Activated CD8-positive, alpha-beta memory T cell treated with anti-CD3 and anti-CD28 coated beads, Interleukin-2, amount 50 U/mL, for 4 hours (primary cell): ENCODE measurements around the gene TCP10L.
A peak's percentile ranks its signal among the peaks of the same experiment; 100 is the strongest.
"Not testable (repeated sequence)": the region's sequence is repeated elsewhere in the genome, so short reads cannot be mapped to it uniquely, and the experiment has no call there.

Experiments used
- DNase-seq: peaks from one replicate; pipeline ENCODE4 v3.0.0-alpha.2; 2020

The TCP10L gene

GRCh38 chr21:32584472-32584871, 851 bp downstream of the TCP10L start:
- DNase-seq: no peak

- DNase-seq: no peak
Measured at GRCh38 chr21:32581732-32582131, 3.6 kb downstream of the TCP10L start.

- DNase-seq: no peak
Measured at GRCh38 chr21:32580949-32581348, 4.4 kb downstream of the TCP10L start.

GRCh38 chr21:32578107-32578691, 7.1 kb downstream of the TCP10L start:
- no peak for DNase-seq

GRCh38 chr21:32576011-32576410, 9.3 kb downstream of the TCP10L start:
- DNase-seq: no peak

GRCh38 chr21:32574946-32575925, 10.1 kb downstream of the TCP10L start:
- DNase-seq: no peak

GRCh38 chr21:32572574-32573420, 12.5 kb downstream of the TCP10L start:
- DNase-seq: no peak

GRCh38 chr21:32570456-32570855, 14.9 kb downstream of the TCP10L start:
- DNase-seq: no peak

- DNase-seq: peak; percentile 78
Measured at GRCh38 chr21:32569261-32570230, 15.8 kb downstream of the TCP10L start.

GRCh38 chr21:32567626-32568025, 17.7 kb downstream of the TCP10L start:
- DNase-seq: no peak

GRCh38 chr21:32566741-32567389, 18.5 kb downstream of the TCP10L start:
- no peak for DNase-seq

GRCh38 chr21:32565856-32566465, 19.4 kb downstream of the TCP10L start:
- no peak for DNase-seq

GRCh38 chr21:32562915-32563314, 22.4 kb downstream of the TCP10L start:
- DNase-seq: no peak

GRCh38 chr21:32562426-32562825, 22.9 kb downstream of the TCP10L start:
- peak; percentile 33 for DNase-seq

GRCh38 chr21:32561476-32561875, 23.8 kb downstream of the TCP10L start:
- not testable (repeated sequence) for DNase-seq

GRCh38 chr21:32560896-32561295, 24.4 kb downstream of the TCP10L start:
- no peak for DNase-seq

GRCh38 chr21:32559006-32559610, 26.2 kb downstream of the TCP10L start:
- DNase-seq: no peak

- DNase-seq: no peak
Measured at GRCh38 chr21:32558106-32558505, 27.2 kb downstream of the TCP10L start.

GRCh38 chr21:32554832-32555638, 30.3 kb downstream of the TCP10L start:
- DNase-seq: no peak

GRCh38 chr21:32549886-32550285, 35.4 kb downstream of the TCP10L start:
- no peak for DNase-seq
